H9 (cell line): Measurements from ENCODE around the gene BTBD1. TPM values are rescaled to one million over a fixed set of nuclear protein-coding genes. Genes with fewer than 3 reads are reported as not detected.

ENCODE experiments used
- DNase-seq: peaks from one replicate; pipeline ENCODE4 v3.0.0-alpha.2; 2017
- H2AFZ ChIP-seq: one replicate; pipeline ENCODE4 v1.6.1; 2013; ENCODE audit warnings: mild to moderate bottlenecking, low read length, control low read depth, moderate library complexity
- H2AK5ac ChIP-seq: 2 replicates; pipeline ENCODE4 v1.6.1; 2013; ENCODE audit warnings: low read length, control low read depth, mixed read lengths; ENCODE audit not compliant: insufficient read length
- H2BK120ac ChIP-seq: one replicate; pipeline ENCODE4 v1.6.1; 2013; ENCODE audit warnings: low read depth, mild to moderate bottlenecking, low read length, control low read depth, inconsistent platforms; ENCODE audit not compliant: poor library complexity, severe bottlenecking
- H2BK12ac ChIP-seq: 2 replicates; pipeline ENCODE4 v1.6.1; 2013; ENCODE audit warnings: low read length, control low read depth, mixed read lengths, low read depth; ENCODE audit not compliant: insufficient read length
- H2BK15ac ChIP-seq: 2 replicates; pipeline ENCODE4 v1.6.1; 2013; ENCODE audit warnings: low read depth, low read length, control low read depth
- H2BK20ac ChIP-seq: one replicate; pipeline ENCODE4 v1.6.1; 2013; ENCODE audit warnings: low read depth, mild to moderate bottlenecking, low read length, control low read depth, inconsistent platforms; ENCODE audit not compliant: poor library complexity, severe bottlenecking
- H2BK5ac ChIP-seq: 2 replicates; pipeline ENCODE4 v1.6.1; 2013; ENCODE audit warnings: low read length, control low read depth, mixed read lengths; ENCODE audit not compliant: insufficient read length
- H3K14ac ChIP-seq: 2 replicates; pipeline ENCODE4 v1.6.1; 2013; ENCODE audit warnings: low read length, control low read depth; ENCODE audit not compliant: insufficient read depth
- H3K18ac ChIP-seq: 2 replicates; pipeline ENCODE4 v1.6.1; 2013; ENCODE audit warnings: low read depth, mild to moderate bottlenecking, mixed read lengths, low read length, control low read depth; ENCODE audit not compliant: insufficient read length
- H3K23ac ChIP-seq: 2 replicates; pipeline ENCODE4 v1.6.1; 2013; ENCODE audit warnings: low read length, control low read depth, mixed read lengths, low read depth; ENCODE audit not compliant: insufficient read length
- H3K23me2 ChIP-seq: 2 replicates; pipeline ENCODE4 v1.6.1; 2013; ENCODE audit warnings: low read depth, mild to moderate bottlenecking, mixed read lengths, low read length, control low read depth; ENCODE audit not compliant: insufficient read length, poor library complexity, severe bottlenecking
- H3K27ac ChIP-seq: 2 replicates; pipeline ENCODE4 v1.5.1; 2013; ENCODE audit warnings: low read length, control low read depth, mixed read lengths, low read depth; ENCODE audit not compliant: insufficient read length
- H3K27me3 ChIP-seq: 2 replicates; pipeline ENCODE4 v1.6.1; 2013; ENCODE audit warnings: low read length, control low read depth, inconsistent platforms; ENCODE audit not compliant: insufficient read depth
- H3K4ac ChIP-seq: 2 replicates; pipeline ENCODE4 v1.6.1; 2013; ENCODE audit warnings: low read depth, mild to moderate bottlenecking, control low read depth, inconsistent platforms, low read length, moderate library complexity
- H3K4me1 ChIP-seq: 2 replicates; pipeline ENCODE4 v1.6.1; 2013; ENCODE audit warnings: low read length, control low read depth, inconsistent platforms; ENCODE audit not compliant: insufficient read depth
- H3K4me2 ChIP-seq: 2 replicates; pipeline ENCODE4 v1.6.1; 2013; ENCODE audit warnings: low read length, control low read depth, mixed read lengths; ENCODE audit not compliant: insufficient read length, insufficient read depth
- H3K56ac ChIP-seq: 2 replicates; pipeline ENCODE4 v1.6.1; 2013; ENCODE audit warnings: low read depth, mild to moderate bottlenecking, mixed read lengths, low read length, control low read depth; ENCODE audit not compliant: insufficient read length
- H3K79me1 ChIP-seq: 2 replicates; pipeline ENCODE4 v1.6.1; 2013; ENCODE audit warnings: low read depth, mild to moderate bottlenecking, moderate library complexity, low read length, control low read depth, inconsistent platforms; ENCODE audit not compliant: insufficient read depth, poor library complexity, severe bottlenecking
- H3K79me2 ChIP-seq: 2 replicates; pipeline ENCODE4 v1.6.1; 2013; ENCODE audit warnings: low read length, control low read depth, inconsistent platforms; ENCODE audit not compliant: insufficient read depth
- H3K9ac ChIP-seq: 2 replicates; pipeline ENCODE4 v1.6.1; 2013; ENCODE audit warnings: low read length, control low read depth, mixed read lengths; ENCODE audit not compliant: insufficient read length; ENCODE audit errors: extremely low read depth
- H3K9me3 ChIP-seq: one replicate; pipeline ENCODE4 v1.6.1; 2013; ENCODE audit warnings: low read depth, low read length, inconsistent platforms; ENCODE audit not compliant: control insufficient read depth
- H3T11ph ChIP-seq: one replicate; pipeline ENCODE4 v1.6.1; 2013; ENCODE audit warnings: mild to moderate bottlenecking, low read length, control low read depth, inconsistent platforms
- H4K20me1 ChIP-seq: one replicate; pipeline ENCODE4 v1.6.1; 2013; ENCODE audit not compliant: control insufficient read depth, insufficient read length, insufficient read depth
- H4K5ac ChIP-seq: 2 replicates; pipeline ENCODE4 v1.6.1; 2013; ENCODE audit warnings: low read depth, mild to moderate bottlenecking, mixed read lengths, low read length, control low read depth; ENCODE audit not compliant: insufficient read length
- H4K8ac ChIP-seq: replicated peaks from 2 replicates; pipeline ENCODE4 v1.6.1; 2013; ENCODE audit warnings: low read length, control low read depth, mixed read lengths, low read depth; ENCODE audit not compliant: insufficient read length
- H4K91ac ChIP-seq: 2 replicates; pipeline ENCODE4 v1.6.1; 2013; ENCODE audit warnings: low read depth, mild to moderate bottlenecking, moderate library complexity, mixed read lengths, low read length, control low read depth; ENCODE audit not compliant: insufficient read length
- H3K27ac Mint-ChIP-seq, 3 experiments: 2 replicates in 2 of 3; 3 replicates in 1 of 3; pipeline ENCODE4 v1.8.0; 2020 to 2021; ENCODE audit warnings: mixed read lengths in 3 of 3, mild to moderate bottlenecking in 1 of 3, moderate library complexity in 1 of 3
- H3K27me3 Mint-ChIP-seq: 2 replicates; pipeline ENCODE4 v1.8.0; 2021; ENCODE audit warnings: low read depth, mild to moderate bottlenecking, moderate library complexity, mixed read lengths
- H3K36me3 Mint-ChIP-seq, 3 experiments: 2 replicates in 2 of 3; 3 replicates in 1 of 3; pipeline ENCODE4 v1.8.0; 2020 to 2021; ENCODE audit warnings: low read depth in 3 of 3, mixed read lengths in 3 of 3; ENCODE audit not compliant: insufficient read depth in 1 of 3
- H3K4me1 Mint-ChIP-seq, 2 experiments: 2 replicates each; pipeline ENCODE4 v1.8.0; 2020; ENCODE audit warnings: mixed read lengths in 2 of 2
- H3K4me3 Mint-ChIP-seq, 2 experiments: 2 replicates in 1 of 2; 3 replicates in 1 of 2; pipeline ENCODE4 v1.8.0; 2020 to 2021; ENCODE audit warnings: mild to moderate bottlenecking in 2 of 2, mixed read lengths in 2 of 2, moderate library complexity in 1 of 2
- H3K9me3 Mint-ChIP-seq, 2 experiments: 2 replicates in 1 of 2; 3 replicates in 1 of 2; pipeline ENCODE4 v1.8.0; 2020; ENCODE audit warnings: mild to moderate bottlenecking in 2 of 2, mixed read lengths in 2 of 2, moderate library complexity in 1 of 2
- CTCF ChIP-seq: fragments of 200-600 bp; sonication (generic); conservative IDR thresholded peaks from 3 replicates; pipeline ENCODE4 v1.8.0; 2021; ENCODE audit warnings: antibody characterized with exemption, mild to moderate bottlenecking
- WGBS: extraction: QIAGEN DNeasy Blood & Tissue Kit; methylation state at CpG from one replicate; pipeline ENCODE4 v1.1.7; 2013; ENCODE audit warnings: missing lambda C conversion rate, low lambda C conversion rate, mixed read lengths; ENCODE audit not compliant: insufficient read length; ENCODE audit errors: extremely low coverage; 5-methylcytosine and 5-hydroxymethylcytosine counted together
- total RNA-seq: library from RNA; stranded (reverse); gene quantifications from 2 replicates; pipeline ENCODE4 v1.2.1, GENCODE V29; 2021

Gene BTBD1
- total RNA-seq, 1 experiment from 2014 or later, result 43.3 TPM

GRCh38 chr15:82977076-82977475 is 90.0 kb downstream of the BTBD1 start:
- no peak for DNase-seq
- H3K79me2 ChIP-seq, result no peaks in the 10 kb centered on the region
- no peak overlapping the region for H3K4ac ChIP-seq
- H3K9me3 ChIP-seq, result no peaks in the 10 kb centered on the region
- no peaks in the 10 kb centered on the region for H3K27me3 ChIP-seq
- no peak overlapping the region for H3K9ac ChIP-seq
- no peak overlapping the region for H2BK12ac ChIP-seq
- H3K23ac ChIP-seq, result no peak overlapping the region
- no peak overlapping the region for H2BK20ac ChIP-seq
- no peak overlapping the region for H3K27ac ChIP-seq
- peaks cover 7% of the 10 kb centered on the region for H3K27me3 Mint-ChIP-seq
- no peaks in the 10 kb centered on the region for H3K9me3 Mint-ChIP-seq
- H3K18ac ChIP-seq, result no peak overlapping the region
- WGBS, result no CpG with 5 or more reads among the region's 1 CpG
- H4K91ac ChIP-seq, result no peak overlapping the region
- no peak overlapping the region for H3T11ph ChIP-seq
- H4K8ac ChIP-seq, result no peak overlapping the region
- H2BK5ac ChIP-seq, result no peak overlapping the region
- H2AFZ ChIP-seq, result no peak overlapping the region
- H3K4me1 ChIP-seq, result no peaks in the 10 kb centered on the region
- H3K4me1 Mint-ChIP-seq, result no peaks in the 10 kb centered on the region
- no peak overlapping the region for H2BK15ac ChIP-seq
- H3K4me3 Mint-ChIP-seq, result no peak overlapping the region
- H4K5ac ChIP-seq, result no peak overlapping the region
- H3K23me2 ChIP-seq, result no peaks in the 10 kb centered on the region
- TF ChIP-seq CTCF, result no peak
- H2BK120ac ChIP-seq, result no peak overlapping the region
- no peak overlapping the region for H3K4me2 ChIP-seq
- no peak overlapping the region for H2AK5ac ChIP-seq
- no peaks in the 10 kb centered on the region for H4K20me1 ChIP-seq
- no peak overlapping the region for H3K56ac ChIP-seq
- no peaks in the 10 kb centered on the region for H3K36me3 Mint-ChIP-seq
- H3K79me1 ChIP-seq, result no peaks in the 10 kb centered on the region
- no peak overlapping the region for H3K14ac ChIP-seq
- no peak overlapping the region for H3K27ac Mint-ChIP-seq
